ENCODE results near the gene GNG7.

GRCh38 chr19:2524840-2525723 is 177.4 kb downstream of the GNG7 start:
- no peak for TF ChIP-seq POLR2AphosphoS5 (IDR thresholded peaks at IDR 0.05)
- no peak for TF ChIP-seq CTCF (IDR thresholded peaks at IDR 0.05)
- TF ChIP-seq POLR2A (IDR thresholded peaks at IDR 0.05), result no peak
- TF ChIP-seq EP300 (IDR thresholded peaks at IDR 0.05), result no peak
